Measurements from ENCODE around the gene CYP26B1. TPM values are rescaled to one million over a fixed set of nuclear protein-coding genes. Genes with fewer than 3 reads are reported as not detected.

Gene CYP26B1
- total RNA-seq, 2 donors from 2014 or later: 6.0 to 20.8 TPM

DNA sequence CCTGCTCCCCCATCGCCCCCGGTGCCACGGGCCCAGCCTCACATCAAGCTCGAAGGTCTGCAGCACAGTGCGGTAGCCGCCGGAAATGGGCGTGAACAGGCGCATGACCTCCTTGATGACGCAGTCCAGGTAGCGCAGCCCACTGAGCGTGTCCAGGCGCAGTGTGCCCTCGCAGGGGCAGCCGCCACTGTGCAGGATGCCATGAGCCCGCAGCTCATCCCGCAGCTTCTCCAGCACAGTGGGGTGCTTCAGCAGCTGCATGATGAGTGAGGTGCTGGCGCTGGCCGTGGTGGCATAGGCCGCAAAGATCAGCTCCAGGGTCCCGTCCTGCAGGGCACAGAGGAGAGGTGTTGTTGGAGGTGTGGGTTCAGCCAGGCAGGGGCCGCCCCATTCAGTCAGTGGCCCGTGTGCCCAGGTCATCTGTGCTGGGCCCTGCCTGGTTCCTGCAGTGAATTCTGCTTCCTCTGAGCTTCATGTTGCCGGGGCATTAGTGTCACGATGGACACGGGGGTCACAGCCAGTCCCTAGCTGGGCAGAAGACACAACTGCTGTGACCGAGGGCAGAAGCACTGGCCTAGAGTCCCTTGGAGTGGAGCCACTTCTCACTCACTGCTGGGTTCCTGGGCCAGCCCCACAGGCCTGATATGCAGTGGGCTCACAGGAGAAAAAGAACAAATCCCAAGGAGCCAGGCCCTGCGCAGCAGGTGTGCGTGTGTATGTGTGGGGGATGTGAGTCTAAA is 14.5 kb downstream of the CYP26B1 start:
- Histone ChIP-seq H3K27ac (no peak overlapping the region), H3K4me3 (no peak overlapping the region), H3K36me3 (no peaks in the 10 kb centered on the region), H3K4me1 (ENCODE audit: control insufficient read depth in 1 of 2, low read depth in 2 of 2) (peaks cover 3 to 20% of the 10 kb centered on the region in 2 donors), H3K9me3 (no peaks in the 10 kb centered on the region), H3K27me3 (replicated peaks; ENCODE audit: insufficient read depth) (no peaks in the 10 kb centered on the region)
- DNase-seq (ENCODE audit: low spot score) (no peak), ATAC-seq (ENCODE audit: insufficient number of reproducible peaks, low FRiP score, low read depth) (no peak)
- TF ChIP-seq, protein P1, sequence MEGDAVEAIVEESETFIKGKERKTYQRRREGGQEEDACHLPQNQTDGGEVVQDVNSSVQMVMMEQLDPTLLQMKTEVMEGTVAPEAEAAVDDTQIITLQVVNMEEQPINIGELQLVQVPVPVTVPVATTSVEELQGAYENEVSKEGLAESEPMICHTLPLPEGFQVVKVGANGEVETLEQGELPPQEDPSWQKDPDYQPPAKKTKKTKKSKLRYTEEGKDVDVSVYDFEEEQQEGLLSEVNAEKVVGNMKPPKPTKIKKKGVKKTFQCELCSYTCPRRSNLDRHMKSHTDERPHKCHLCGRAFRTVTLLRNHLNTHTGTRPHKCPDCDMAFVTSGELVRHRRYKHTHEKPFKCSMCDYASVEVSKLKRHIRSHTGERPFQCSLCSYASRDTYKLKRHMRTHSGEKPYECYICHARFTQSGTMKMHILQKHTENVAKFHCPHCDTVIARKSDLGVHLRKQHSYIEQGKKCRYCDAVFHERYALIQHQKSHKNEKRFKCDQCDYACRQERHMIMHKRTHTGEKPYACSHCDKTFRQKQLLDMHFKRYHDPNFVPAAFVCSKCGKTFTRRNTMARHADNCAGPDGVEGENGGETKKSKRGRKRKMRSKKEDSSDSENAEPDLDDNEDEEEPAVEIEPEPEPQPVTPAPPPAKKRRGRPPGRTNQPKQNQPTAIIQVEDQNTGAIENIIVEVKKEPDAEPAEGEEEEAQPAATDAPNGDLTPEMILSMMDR (IDR thresholded peaks at IDR 0.05): no peak

DNA sequence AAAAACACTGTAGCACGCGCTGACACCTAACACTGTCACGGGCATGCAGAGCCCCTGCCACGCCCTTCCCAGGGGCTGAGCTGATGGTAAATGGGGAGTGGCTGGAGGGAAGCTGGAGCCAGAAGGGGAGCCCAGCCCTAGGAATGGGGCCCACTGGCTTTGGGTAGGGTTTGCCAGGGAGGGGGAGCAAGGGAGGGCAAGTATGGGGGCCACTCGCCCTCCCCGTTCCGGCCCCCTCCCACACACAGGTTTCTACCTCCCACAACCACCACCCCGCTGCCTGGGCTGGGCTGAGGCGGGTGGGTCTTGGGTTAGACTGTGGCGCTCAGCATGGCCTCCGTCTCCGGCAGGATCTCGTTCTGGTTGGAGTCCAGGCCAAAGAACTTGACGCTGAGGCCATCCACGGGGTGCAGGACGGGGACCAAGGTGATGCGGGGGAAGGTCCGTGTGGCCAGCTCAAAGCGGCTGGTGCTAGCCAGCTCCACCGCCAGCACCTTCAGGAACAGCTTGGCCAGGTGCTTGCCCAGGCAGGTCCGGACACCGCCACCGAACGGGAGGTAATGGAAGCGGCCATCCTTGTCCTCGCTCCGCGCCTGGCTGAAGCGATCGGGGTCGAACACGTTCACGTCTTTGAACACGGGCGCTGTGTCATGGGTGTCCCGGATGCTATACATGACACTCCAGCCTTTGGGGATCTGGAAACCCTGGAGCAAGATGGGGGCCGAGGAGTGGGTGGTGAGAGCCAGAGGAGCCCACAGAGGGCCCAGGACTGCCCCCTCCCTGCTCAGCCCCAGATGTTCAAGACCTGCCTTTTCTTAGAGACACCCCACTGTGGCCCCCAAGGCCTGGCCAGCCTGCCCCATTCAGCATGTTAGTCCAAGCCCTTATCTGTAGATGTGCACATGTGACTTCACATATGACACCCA is 15.5 kb downstream of the CYP26B1 start:
- Histone ChIP-seq H3K27me3 (replicated peaks; ENCODE audit: insufficient read depth) (no peaks in the 10 kb centered on the region), H3K36me3 (no peaks in the 10 kb centered on the region), H3K4me3 (no peak overlapping the region), H3K9me3 (no peaks in the 10 kb centered on the region), H3K27ac (no peak overlapping the region), H3K4me1 (ENCODE audit: control insufficient read depth in 1 of 2, low read depth in 2 of 2) (peaks cover 0 to 10% of the 10 kb centered on the region in 2 donors)
- DNase-seq (ENCODE audit: low spot score) (no peak), ATAC-seq (ENCODE audit: insufficient number of reproducible peaks, low FRiP score, low read depth) (no peak)
- TF ChIP-seq, protein P1 (IDR thresholded peaks at IDR 0.05): no peak

DNA sequence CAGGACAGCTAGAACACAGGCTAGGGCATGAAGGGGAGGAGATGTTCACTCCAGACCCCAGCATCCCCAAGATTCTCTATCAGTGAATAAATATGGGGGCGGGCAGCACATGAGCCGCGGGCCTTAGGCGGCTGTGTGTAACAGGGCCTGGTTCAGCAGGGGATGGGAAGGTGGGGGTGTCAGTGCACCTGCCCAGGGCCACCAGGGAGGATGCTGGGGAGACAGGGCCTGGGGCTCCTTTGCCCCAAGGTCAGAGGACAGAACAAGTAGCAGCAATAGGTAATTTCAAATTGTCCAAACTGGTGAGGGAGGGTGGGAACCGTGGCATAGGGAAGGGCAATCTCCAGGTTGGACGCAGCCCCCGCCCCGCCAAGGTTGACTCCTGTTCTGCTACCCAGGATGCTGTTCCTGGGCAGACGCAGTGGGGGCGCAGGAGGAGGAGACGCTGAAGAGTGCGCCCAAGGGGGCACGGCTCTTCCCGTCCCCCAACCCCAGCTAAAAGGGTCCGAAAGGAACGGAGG is 16.2 kb downstream of the CYP26B1 start:
- Histone ChIP-seq H3K36me3 (no peaks in the 10 kb centered on the region), H3K4me1 (ENCODE audit: control insufficient read depth in 1 of 2, low read depth in 2 of 2) (peaks cover 0 to 3% of the 10 kb centered on the region in 2 donors), H3K9me3 (no peaks in the 10 kb centered on the region), H3K4me3 (no peak overlapping the region), H3K27me3 (replicated peaks; ENCODE audit: insufficient read depth) (no peaks in the 10 kb centered on the region), H3K27ac (no peak overlapping the region)
- TF ChIP-seq, protein P1 (IDR thresholded peaks at IDR 0.05): no peak
- ATAC-seq (ENCODE audit: insufficient number of reproducible peaks, low FRiP score, low read depth) (no peak), DNase-seq (ENCODE audit: low spot score) (no peak)

DNA sequence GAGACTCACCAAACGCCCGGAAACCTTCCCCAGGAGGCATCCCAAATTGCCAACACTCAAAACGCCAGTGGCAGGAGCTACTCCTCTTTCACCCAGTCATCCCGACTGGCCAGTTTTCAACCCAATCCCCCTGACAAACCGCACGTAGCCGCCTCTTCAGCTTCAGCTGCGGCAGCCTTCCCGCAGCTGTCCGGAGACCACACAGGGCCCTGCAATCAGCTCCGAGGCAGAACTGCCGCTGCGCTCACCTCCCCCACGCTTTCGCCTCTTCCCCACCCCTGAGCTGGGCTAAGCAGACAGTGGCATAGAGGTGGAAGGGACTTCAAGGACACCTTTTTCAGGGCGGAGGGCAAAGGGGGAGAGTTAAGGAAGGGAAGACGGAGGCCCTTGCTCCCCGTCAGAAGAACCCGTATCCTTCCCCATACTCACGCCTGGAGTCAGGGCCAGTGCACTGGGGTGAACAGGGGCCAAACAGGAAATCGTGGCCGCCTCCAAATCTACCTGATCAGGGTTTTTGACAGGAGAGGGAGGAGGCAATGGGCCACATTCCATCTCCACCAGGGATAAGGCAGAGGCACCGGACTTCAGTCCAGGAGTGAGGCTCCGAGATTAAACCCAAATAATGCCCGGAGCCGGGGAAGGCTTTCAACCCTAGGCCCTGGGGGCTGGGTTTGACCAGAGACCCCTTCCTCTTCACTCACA is 16.9 kb downstream of the CYP26B1 start:
- H3K36me3 ChIP-seq: no peaks in the 10 kb centered on the region
- DNase-seq (ENCODE audit: low spot score) (no peak), ATAC-seq (ENCODE audit: insufficient number of reproducible peaks, low FRiP score, low read depth) (no peak)
- H3K9me3 ChIP-seq: no peaks in the 10 kb centered on the region
- TF ChIP-seq, protein P1 (IDR thresholded peaks at IDR 0.05): no peak
- H3K27me3 ChIP-seq (replicated peaks; ENCODE audit: insufficient read depth): no peaks in the 10 kb centered on the region
- no peak overlapping the region for H3K4me3 ChIP-seq
- H3K4me1 ChIP-seq (ENCODE audit: control insufficient read depth in 1 of 2, low read depth in 2 of 2): no peaks in the 10 kb centered on the region
- H3K27ac ChIP-seq: no peak overlapping the region

All from thoracic aorta (tissue), 2 donors.